IMR-90 (cell line): Measurements from ENCODE around the gene GSS. TPM values are rescaled to one million over a fixed set of nuclear protein-coding genes. Genes with fewer than 3 reads are reported as not detected.

Experiments used
- ATAC-seq: fragments of 200-7000 bp; cut with Tn5 transposase; 2 replicates; pipeline ENCODE4 v1.9.1; 2020; ENCODE audit warnings: low read depth, mild to moderate bottlenecking, moderate library complexity
- BruUV-seq: library from RNA; stranded (reverse); fragments of 400-500 nt; replicated peaks from 2 replicates; lab custom pipeline; 2021; lab: Mats Ljungman, UMichigan
- CTCF ChIA-PET: fragments of 300-600 bp; formaldehyde crosslinking; extraction: SDS; loops from one replicate; lab custom pipeline; 2021; ENCODE audit warnings: antibody characterized with exemption; lab: Yijun Ruan, JAX
- POLR2A ChIA-PET: fragments of 300-600 bp; sonication (Branson Sonifier 250); formaldehyde crosslinking; loops from one replicate; lab custom pipeline; 2022; ENCODE audit warnings: antibody characterized with exemption; ENCODE audit not compliant: unreplicated experiment; lab: Charles Lee
- DNase-seq: peaks from one replicate; pipeline ENCODE4 v3.0.0; 2013
- H2AFZ ChIP-seq: replicated peaks from 2 replicates; pipeline ENCODE3; 2013; ENCODE audit warnings: low read length, mild to moderate bottlenecking; ENCODE audit not compliant: poor library complexity
- H2AK5ac ChIP-seq: 2 replicates; pipeline ENCODE4 v1.6.1; 2013; ENCODE audit warnings: low read depth, low read length, inconsistent platforms
- H2AK9ac ChIP-seq: replicated peaks from 2 replicates; pipeline ENCODE3; 2013; ENCODE audit warnings: mild to moderate bottlenecking, low read depth, low read length, moderate library complexity; ENCODE audit not compliant: poor library complexity
- H2BK120ac ChIP-seq: 2 replicates; pipeline ENCODE4 v1.6.1; 2013; ENCODE audit warnings: low read depth, low read length, inconsistent platforms
- H2BK15ac ChIP-seq: 3 replicates; pipeline ENCODE4 v1.6.1; 2013; ENCODE audit warnings: low read depth, low read length, inconsistent platforms
- H2BK20ac ChIP-seq: 2 replicates; pipeline ENCODE4 v1.6.1; 2013; ENCODE audit warnings: low read depth, mild to moderate bottlenecking, inconsistent platforms, low read length, moderate library complexity
- H2BK5ac ChIP-seq: 2 replicates; pipeline ENCODE4 v1.6.1; 2013; ENCODE audit warnings: mild to moderate bottlenecking, low read depth, low read length, inconsistent platforms; ENCODE audit not compliant: poor library complexity, severe bottlenecking
- H3K14ac ChIP-seq: replicated peaks from 2 replicates; pipeline ENCODE4 v1.6.1; 2013; ENCODE audit warnings: low read depth, low read length, inconsistent platforms
- H3K18ac ChIP-seq: 2 replicates; pipeline ENCODE4 v1.6.1; 2013; ENCODE audit warnings: low read depth, low read length, control low read depth
- H3K23ac ChIP-seq: 2 replicates; pipeline ENCODE4 v1.6.1; 2013; ENCODE audit warnings: low read depth, low read length, inconsistent platforms
- H3K27ac ChIP-seq: 2 replicates; pipeline ENCODE4 v1.5.1; 2013; ENCODE audit warnings: mild to moderate bottlenecking, control low read depth, low read length; ENCODE audit not compliant: insufficient read depth
- H3K27me3 ChIP-seq: 2 replicates; pipeline ENCODE4 v1.6.1; 2013; ENCODE audit warnings: low read length; ENCODE audit not compliant: control insufficient read depth, insufficient read depth
- H3K36me3 ChIP-seq: 2 replicates; pipeline ENCODE4 v1.6.1; 2013; ENCODE audit warnings: low read length, mixed read lengths; ENCODE audit not compliant: control insufficient read depth, insufficient read depth
- H3K4ac ChIP-seq: 2 replicates; pipeline ENCODE4 v1.6.1; 2013; ENCODE audit warnings: low read depth, low read length, inconsistent platforms
- H3K4me1 ChIP-seq: 2 replicates; pipeline ENCODE4 v1.6.1; 2013; ENCODE audit warnings: low read length, mixed read lengths; ENCODE audit not compliant: control insufficient read depth, insufficient read depth
- H3K4me2 ChIP-seq: 2 replicates; pipeline ENCODE4 v1.6.1; 2013; ENCODE audit warnings: low read depth, mild to moderate bottlenecking, control low read depth, low read length, moderate library complexity
- H3K4me3 ChIP-seq: 2 replicates; pipeline ENCODE4 v1.5.1; 2013; ENCODE audit warnings: low read depth, mild to moderate bottlenecking, control low read depth, low read length, moderate library complexity; ENCODE audit not compliant: insufficient read depth
- H3K56ac ChIP-seq: 2 replicates; pipeline ENCODE4 v1.6.1; 2013; ENCODE audit warnings: low read length, inconsistent platforms; ENCODE audit not compliant: insufficient read depth; ENCODE audit errors: extremely low read depth
- H3K79me1 ChIP-seq, 2 experiments: 2 replicates each; pipeline ENCODE4 v1.6.1; 2013; ENCODE audit warnings: low read length in 2 of 2, inconsistent platforms in 1 of 2, low read depth in 1 of 2
- H3K9ac ChIP-seq: 2 replicates; pipeline ENCODE4 v1.6.1; 2013; ENCODE audit warnings: low read depth, low read length, control low read depth
- H3K9me1 ChIP-seq: 2 replicates; pipeline ENCODE4 v1.6.1; 2013; ENCODE audit warnings: low read length, inconsistent platforms; ENCODE audit not compliant: insufficient read depth
- H3K9me3 ChIP-seq: 2 replicates; pipeline ENCODE4 v1.6.1; 2013; ENCODE audit warnings: low read length; ENCODE audit not compliant: control insufficient read depth, insufficient read depth
- H4K20me1 ChIP-seq: 2 replicates; pipeline ENCODE4 v1.6.1; 2013; ENCODE audit warnings: low read length, inconsistent platforms; ENCODE audit not compliant: insufficient read depth
- H4K5ac ChIP-seq: 2 replicates; pipeline ENCODE4 v1.6.1; 2013; ENCODE audit warnings: mild to moderate bottlenecking, low read depth, low read length, control low read depth
- H4K8ac ChIP-seq, 2 experiments: 2 replicates each; pipeline ENCODE4 v1.6.1; 2013; ENCODE audit warnings: low read depth in 2 of 2, low read length in 2 of 2, control low read depth in 1 of 2, inconsistent platforms in 1 of 2
- H4K91ac ChIP-seq: 2 replicates; pipeline ENCODE4 v1.6.1; 2013; ENCODE audit warnings: low read depth, low read length, inconsistent platforms; ENCODE audit not compliant: insufficient read depth
- MAZ ChIP-seq: IDR thresholded peaks from 2 replicates; pipeline ENCODE4 v1.6.1; 2012; ENCODE audit warnings: low read depth, mild to moderate bottlenecking, low read length, improper control_type of control experiment, moderate library complexity, borderline replicate concordance
- MXI1 ChIP-seq: IDR thresholded peaks from 2 replicates; pipeline ENCODE4 v1.6.1; 2012; ENCODE audit warnings: low read depth, mild to moderate bottlenecking, low read length, moderate library complexity, borderline replicate concordance
- POLR2A ChIP-seq: IDR thresholded peaks from 2 replicates; pipeline ENCODE4 v1.6.1; 2012; ENCODE audit warnings: mild to moderate bottlenecking, low read depth, low read length
- RAD21 ChIP-seq: IDR thresholded peaks from 2 replicates; pipeline ENCODE4 v1.6.1; 2012; ENCODE audit warnings: low read length, improper control_type of control experiment
- RCOR1 ChIP-seq: IDR thresholded peaks from 2 replicates; pipeline ENCODE4 v1.6.1; 2012; ENCODE audit warnings: mild to moderate bottlenecking, low read length, improper control_type of control experiment; ENCODE audit not compliant: insufficient replicate concordance
- RFX5 ChIP-seq: IDR thresholded peaks from 2 replicates; pipeline ENCODE4 v1.8.0; 2012; ENCODE audit warnings: low read depth, mild to moderate bottlenecking, low read length, moderate library complexity
- WGBS, 2 experiments: methylation state at CpG; one replicate each; pipeline versions ENCODE4 v1.1.5 to v1.1.7; 2013; ENCODE audit warnings: missing lambda C conversion rate in 2 of 2; ENCODE audit not compliant: insufficient read length in 1 of 2; ENCODE audit errors: extremely low coverage in 2 of 2; 5-methylcytosine and 5-hydroxymethylcytosine counted together
- dilution Hi-C: fragments of 300-500 bp; cut with HindIII; formaldehyde crosslinking; loops from one replicate; pipeline ENCODE4 v1.14.3; 2018; ENCODE audit warnings: low sequenced_read_pairs; ENCODE audit not compliant: unreplicated experiment
- in situ Hi-C: fragments of 300-500 bp; cut with MboI; formaldehyde crosslinking; loops from 3 replicates; pipeline ENCODE4 v1.14.3; 2019; ENCODE audit warnings: low sequenced_read_pairs, inconsistent platforms, mixed read lengths
- intact Hi-C: fragments of 100-400 bp; cut with micrococcal nuclease; formaldehyde crosslinking; loops from 2 replicates; pipeline ENCODE4 v1.10.0; 2022
- polyA plus RNA-seq, 3 experiments: library from polyadenylated mRNA; depleted of rRNA; stranded (reverse); fragments of >200 nt; gene quantifications; 2 replicates each; pipeline ENCODE4 v1.2.3, GENCODE V29; 2012; ENCODE audit warnings: low replicate concordance in 1 of 3
- total RNA-seq: library from RNA; depleted of rRNA; stranded (reverse); fragments of >200 nt; gene quantifications from 2 replicates; pipeline ENCODE4 v1.2.3, GENCODE V29; 2012

GSS gene
- total and polyA plus RNA-seq, 2 of the 4 experiments (the other 2 are of a cell fraction) = 73.7 to 90.0 TPM

DNA sequence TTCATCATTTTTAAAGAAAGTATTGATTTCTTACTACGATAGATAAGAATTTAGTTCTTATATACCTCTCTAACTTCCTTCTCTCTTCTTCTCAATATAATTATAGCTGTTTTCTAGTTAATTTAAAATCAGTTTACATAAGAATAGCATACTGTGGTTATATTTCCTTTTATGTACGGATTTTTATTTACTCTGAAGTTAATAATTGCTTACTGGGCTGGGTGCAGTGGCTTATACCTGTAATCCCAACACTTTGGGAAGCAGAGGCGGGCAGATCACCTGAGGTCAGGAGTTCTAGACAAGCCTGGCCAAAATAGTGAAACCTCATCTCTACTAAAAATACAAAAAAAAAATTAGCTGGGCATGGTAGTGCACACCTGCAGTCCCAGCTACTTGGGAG is 69.5 kb downstream of the GSS start:
- Histone ChIP-seq H2BK5ac (no peak overlapping the region), H4K20me1 (no peaks in the 10 kb centered on the region), H3K23ac (no peak overlapping the region), H3K9me1 (no peaks in the 10 kb centered on the region; the same call in 1 of the 2 replicates), H3K4me2 (no peak overlapping the region), H3K79me1 (peaks cover 6 to 9% of the 10 kb centered on the region in 2 experiments; a peak in 3 of 4 replicates), H3K4ac (no peak overlapping the region), H4K8ac (no peak overlapping the region), H3K27ac (no peak overlapping the region), H2AK5ac (no peak overlapping the region), H3K18ac (no peak overlapping the region), H2BK120ac (no peak overlapping the region), H2BK15ac (no peak overlapping the region), H3K27me3 (no peaks in the 10 kb centered on the region), H3K9ac (no peak overlapping the region), H3K56ac (no peak overlapping the region), H2AFZ (no peak overlapping the region), H3K9me3 (no peaks in the 10 kb centered on the region), H2AK9ac (no peak overlapping the region), H3K14ac (no peak overlapping the region), H2BK20ac (no peak overlapping the region), H3K36me3 (peaks cover 8% of the 10 kb centered on the region), H3K4me1 (peaks cover 4% of the 10 kb centered on the region; the same call in 1 of the 2 replicates), H3K4me3 (no peak overlapping the region), H4K5ac (no peak overlapping the region), H4K91ac (no peak overlapping the region)
- dilution Hi-C loops = no loop called here
- BruUV-seq = no TSS peak
- intact Hi-C loops = no loop called here
- DNase-seq = no peak
- in situ Hi-C loops = no loop called here
- POLR2A ChIA-PET = no interaction called here
- 100% methylated on average over 1 of the region's 3 CpGs; no CpG with 5 or more reads in 1 of the 2 experiments for WGBS, 2 experiments
- ATAC-seq = no peak
- TF ChIP-seq RAD21 (no peak), MAZ (no peak), RFX5 (no peak), MXI1 (no peak), POLR2A (no peak), RCOR1 (no peak)
- CTCF ChIA-PET = interaction anchor here (1.4 kb wide), 1 partner anchor 10 kb away, joined by 5 read pairs; the partner anchor contains the start of gene ACSS2
